ENCODE data around the gene RPS19. TPM values are rescaled to one million over a fixed set of nuclear protein-coding genes. Genes with fewer than 3 reads are reported as not detected.

Gene RPS19
- total RNA-seq, 1 donor from 2014 or later: 1,837 TPM

DNA sequence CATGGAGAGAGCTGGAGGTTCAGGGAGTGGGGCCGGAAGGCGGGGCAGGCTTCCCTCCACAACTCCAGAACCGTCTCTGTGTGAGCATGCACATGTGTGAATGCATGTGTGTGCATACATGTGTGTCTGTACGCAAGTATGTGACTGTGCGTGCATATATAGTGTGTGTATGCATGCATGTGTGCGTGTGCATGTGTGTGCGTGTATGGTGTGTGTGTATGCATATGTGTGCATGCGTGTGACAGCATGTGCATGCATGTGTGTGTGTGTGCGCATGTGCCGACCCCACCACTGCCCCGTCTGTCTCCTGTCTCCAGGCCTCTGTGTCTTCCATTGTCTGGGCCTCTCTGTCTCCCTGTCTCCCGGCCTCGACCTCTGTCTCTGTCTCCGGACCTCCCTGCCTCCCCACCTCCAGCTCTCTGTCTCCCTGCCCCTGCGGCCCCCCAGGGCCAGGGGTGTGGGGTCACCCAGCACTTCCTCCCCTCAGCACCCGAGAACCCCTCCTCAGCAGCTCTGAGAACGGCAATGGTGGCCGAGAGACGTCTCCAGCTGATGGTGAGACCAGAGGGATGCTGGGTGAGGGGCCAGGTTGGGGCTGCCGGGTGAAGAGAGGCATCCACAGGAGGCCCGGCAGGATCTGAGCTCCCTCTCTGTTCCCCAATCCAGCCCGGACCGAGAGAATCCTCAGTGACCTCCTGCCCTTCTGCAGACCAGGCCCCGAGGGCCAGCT, 45.4 kb downstream of the RPS19 start:
- Mint-ChIP-seq H3K9me3 (ENCODE audit: unreplicated experiment) (no peaks in the 10 kb centered on the region), H3K36me3 (ENCODE audit: unreplicated experiment) (peaks cover 37% of the 10 kb centered on the region), H3K4me3 (ENCODE audit: unreplicated experiment) (no peak overlapping the region), H3K27me3 (ENCODE audit: unreplicated experiment) (peaks cover 3% of the 10 kb centered on the region), H3K27ac (ENCODE audit: unreplicated experiment) (no peak overlapping the region), H3K4me1 (ENCODE audit: unreplicated experiment) (no peaks in the 10 kb centered on the region)
- no peak for DNase-seq (ENCODE audit: extremely low spot score, unreplicated experiment)
- TF ChIP-seq, protein P1, sequence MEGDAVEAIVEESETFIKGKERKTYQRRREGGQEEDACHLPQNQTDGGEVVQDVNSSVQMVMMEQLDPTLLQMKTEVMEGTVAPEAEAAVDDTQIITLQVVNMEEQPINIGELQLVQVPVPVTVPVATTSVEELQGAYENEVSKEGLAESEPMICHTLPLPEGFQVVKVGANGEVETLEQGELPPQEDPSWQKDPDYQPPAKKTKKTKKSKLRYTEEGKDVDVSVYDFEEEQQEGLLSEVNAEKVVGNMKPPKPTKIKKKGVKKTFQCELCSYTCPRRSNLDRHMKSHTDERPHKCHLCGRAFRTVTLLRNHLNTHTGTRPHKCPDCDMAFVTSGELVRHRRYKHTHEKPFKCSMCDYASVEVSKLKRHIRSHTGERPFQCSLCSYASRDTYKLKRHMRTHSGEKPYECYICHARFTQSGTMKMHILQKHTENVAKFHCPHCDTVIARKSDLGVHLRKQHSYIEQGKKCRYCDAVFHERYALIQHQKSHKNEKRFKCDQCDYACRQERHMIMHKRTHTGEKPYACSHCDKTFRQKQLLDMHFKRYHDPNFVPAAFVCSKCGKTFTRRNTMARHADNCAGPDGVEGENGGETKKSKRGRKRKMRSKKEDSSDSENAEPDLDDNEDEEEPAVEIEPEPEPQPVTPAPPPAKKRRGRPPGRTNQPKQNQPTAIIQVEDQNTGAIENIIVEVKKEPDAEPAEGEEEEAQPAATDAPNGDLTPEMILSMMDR (IDR thresholded peaks at IDR 0.05): no peak

DNA sequence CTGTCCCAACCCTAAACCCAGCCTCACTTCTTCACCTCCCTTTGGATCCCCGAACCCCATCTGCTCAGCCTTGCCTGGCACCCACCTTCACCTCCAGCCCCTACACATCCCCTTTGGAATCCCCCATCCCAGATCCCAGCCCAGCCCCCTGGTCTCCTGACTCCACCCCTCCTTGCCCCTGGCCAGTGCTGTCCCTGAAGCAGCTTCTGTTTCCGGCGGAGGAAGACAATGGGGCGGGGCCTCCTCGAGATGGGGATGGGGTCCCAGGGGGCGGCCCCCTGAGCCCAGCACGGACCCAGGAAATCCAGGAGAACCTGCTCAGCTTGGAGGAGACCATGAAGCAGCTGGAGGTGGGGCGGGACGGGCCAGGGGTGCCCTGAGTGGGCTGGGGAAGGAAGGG, 46.2 kb downstream of the RPS19 start:
- TF ChIP-seq, protein P1 (IDR thresholded peaks at IDR 0.05): no peak
- no peak for DNase-seq (ENCODE audit: extremely low spot score, unreplicated experiment)
- no peak overlapping the region for H3K27ac Mint-ChIP-seq (ENCODE audit: unreplicated experiment)
- H3K27me3 Mint-ChIP-seq (ENCODE audit: unreplicated experiment): peaks cover 11% of the 10 kb centered on the region
- H3K4me3 Mint-ChIP-seq (ENCODE audit: unreplicated experiment): no peak overlapping the region
- peaks cover 37% of the 10 kb centered on the region for H3K36me3 Mint-ChIP-seq (ENCODE audit: unreplicated experiment)
- H3K4me1 Mint-ChIP-seq (ENCODE audit: unreplicated experiment): no peaks in the 10 kb centered on the region
- no peaks in the 10 kb centered on the region for H3K9me3 Mint-ChIP-seq (ENCODE audit: unreplicated experiment)

DNA sequence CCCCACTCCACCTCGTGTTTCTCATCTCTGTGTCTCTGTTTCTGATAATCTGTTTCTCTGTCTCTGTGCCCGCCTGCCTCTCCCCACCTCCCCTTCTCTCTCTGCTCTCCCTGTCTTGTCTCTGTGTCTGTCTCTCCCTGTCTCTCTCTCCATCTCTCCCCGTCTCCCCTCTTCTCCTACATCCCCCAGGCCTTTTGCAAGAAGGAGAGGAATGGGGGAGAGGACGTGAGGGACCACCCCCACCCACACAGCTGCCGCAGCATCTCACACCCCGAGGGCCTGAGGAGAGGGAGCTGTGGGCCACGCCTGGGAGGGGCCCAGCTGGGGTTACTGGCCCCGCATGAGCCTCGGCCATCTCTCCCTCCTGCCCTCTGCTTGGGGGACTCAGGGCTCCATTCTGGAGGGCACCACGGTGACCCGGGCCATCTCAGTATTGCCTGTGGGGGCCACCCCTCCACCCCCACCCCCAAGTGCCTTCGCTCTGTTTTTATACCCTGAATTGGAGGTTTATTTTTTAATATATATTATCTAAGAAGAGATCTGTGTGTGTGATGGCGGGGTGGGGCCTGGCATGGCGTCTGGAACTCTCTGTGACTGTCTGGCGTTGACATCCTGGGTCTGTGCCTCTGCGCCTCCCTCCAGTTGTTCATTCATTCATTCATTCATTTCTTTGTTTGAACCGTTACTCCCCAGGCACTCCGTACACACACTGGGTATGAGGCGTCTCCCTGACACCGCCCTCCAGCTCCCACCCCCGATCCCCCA, 47.0 kb downstream of the RPS19 start:
- H3K9me3 Mint-ChIP-seq (ENCODE audit: unreplicated experiment): no peaks in the 10 kb centered on the region
- peaks cover 32% of the 10 kb centered on the region for H3K36me3 Mint-ChIP-seq (ENCODE audit: unreplicated experiment)
- TF ChIP-seq, protein P1 (IDR thresholded peaks at IDR 0.05): no peak
- H3K4me3 Mint-ChIP-seq (ENCODE audit: unreplicated experiment): no peak overlapping the region
- H3K4me1 Mint-ChIP-seq (ENCODE audit: unreplicated experiment): no peaks in the 10 kb centered on the region
- no peak for DNase-seq (ENCODE audit: extremely low spot score, unreplicated experiment)
- H3K27ac Mint-ChIP-seq (ENCODE audit: unreplicated experiment): no peak overlapping the region
- peaks cover 19% of the 10 kb centered on the region for H3K27me3 Mint-ChIP-seq (ENCODE audit: unreplicated experiment)

DNA sequence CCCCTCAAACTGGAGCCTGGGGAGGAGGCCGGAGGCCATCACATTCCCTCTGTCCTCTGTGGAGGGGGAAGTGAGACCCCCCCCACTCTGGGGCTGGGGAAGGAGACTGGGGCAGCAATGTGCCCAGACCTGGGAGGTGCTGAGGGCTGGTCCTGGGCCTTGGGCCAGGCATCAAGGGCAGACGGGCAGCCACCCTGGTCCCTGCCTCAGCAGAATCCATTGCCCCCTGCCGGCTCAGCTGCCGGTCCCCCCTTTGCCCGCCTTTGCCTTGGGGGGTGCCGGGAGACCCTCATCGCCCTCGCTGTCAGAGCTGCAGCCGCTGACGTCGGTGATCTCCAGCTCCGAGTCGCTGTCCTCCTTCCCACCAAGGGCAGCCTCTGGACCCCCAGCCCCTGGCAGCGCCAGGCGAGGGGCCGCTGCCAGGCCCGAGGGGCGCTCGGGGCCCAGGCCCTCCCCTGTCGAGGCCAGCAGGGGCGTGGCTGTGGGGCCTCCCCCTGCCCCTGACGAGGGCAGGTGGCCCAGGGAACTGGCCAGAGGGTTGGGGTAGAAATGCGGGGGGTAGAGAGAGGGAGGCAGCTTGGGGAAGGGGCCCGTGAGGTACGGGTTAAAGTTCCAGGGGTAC, 48.0 kb downstream of the RPS19 start:
- H3K27ac Mint-ChIP-seq (ENCODE audit: unreplicated experiment): no peak overlapping the region
- H3K9me3 Mint-ChIP-seq (ENCODE audit: unreplicated experiment): no peaks in the 10 kb centered on the region
- no peaks in the 10 kb centered on the region for H3K4me1 Mint-ChIP-seq (ENCODE audit: unreplicated experiment)
- TF ChIP-seq, protein P1 (IDR thresholded peaks at IDR 0.05): no peak
- peaks cover 24% of the 10 kb centered on the region for H3K36me3 Mint-ChIP-seq (ENCODE audit: unreplicated experiment)
- no peak for DNase-seq (ENCODE audit: extremely low spot score, unreplicated experiment)
- H3K27me3 Mint-ChIP-seq (ENCODE audit: unreplicated experiment): peaks cover 23% of the 10 kb centered on the region
- H3K4me3 Mint-ChIP-seq (ENCODE audit: unreplicated experiment): no peak overlapping the region
